Glomerular endothelial cell (primary cell): ENCODE data around the gene EFEMP2. TPM values are rescaled to one million over a fixed set of nuclear protein-coding genes. Genes with fewer than 3 reads are reported as not detected.

Experiments
- DNase-seq: peaks from one replicate; pipeline ENCODE4 v3.0.0-alpha.2; 2011; ENCODE audit warnings: low read depth, low spot score; ENCODE audit errors: extremely low read depth
- total RNA-seq: library from RNA; depleted of rRNA; stranded (reverse); fragments of >200 nt; gene quantifications from 2 replicates; pipeline ENCODE4 v1.2.3, GENCODE V29; 2015

Gene EFEMP2
- total RNA-seq, 1 donor from 2014 or later: 81.9 TPM

DNA sequence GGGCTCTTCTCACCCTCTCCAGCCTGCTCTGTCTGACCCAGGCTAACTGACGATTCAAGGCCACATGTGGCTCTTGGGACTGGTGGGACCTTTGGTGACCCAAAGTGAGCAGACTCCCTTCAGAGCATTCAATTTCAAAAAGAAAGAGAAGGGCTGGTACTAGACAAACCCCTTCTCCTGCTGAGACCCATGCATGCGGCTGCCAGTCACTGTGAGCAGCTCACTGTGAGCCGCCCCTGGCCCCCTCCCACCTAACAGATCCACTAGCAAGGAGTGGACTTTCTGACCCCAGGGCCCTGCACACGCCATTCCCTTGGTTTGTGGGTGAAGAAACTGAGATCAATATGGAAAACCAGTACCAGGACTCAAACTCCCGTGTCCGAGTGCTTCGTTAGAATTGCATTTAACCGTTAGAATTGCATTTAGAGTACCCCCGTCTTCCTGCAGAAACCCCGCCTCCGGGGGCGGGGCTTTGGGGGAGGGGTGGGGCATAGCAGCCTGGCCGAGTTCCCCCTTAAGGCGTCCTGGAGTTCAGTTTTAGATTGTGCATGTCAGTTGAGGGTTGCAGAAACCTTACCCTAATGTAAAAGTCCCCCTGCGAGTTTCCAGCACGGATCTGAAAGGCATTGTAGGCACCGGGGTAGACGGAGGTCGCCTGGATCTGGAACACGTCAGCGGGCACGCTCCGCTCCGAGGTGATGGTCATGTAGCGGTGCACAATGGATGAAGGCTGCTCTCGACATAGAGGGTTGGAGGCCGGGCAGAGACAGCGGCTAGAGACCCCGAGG lies 5.1 kb downstream of the EFEMP2 start:
- DNase-seq: no peak

- no peak for DNase-seq
Measured at GRCh38 chr11:65866509-65867283, 5.9 kb downstream of the EFEMP2 start.

DNA sequence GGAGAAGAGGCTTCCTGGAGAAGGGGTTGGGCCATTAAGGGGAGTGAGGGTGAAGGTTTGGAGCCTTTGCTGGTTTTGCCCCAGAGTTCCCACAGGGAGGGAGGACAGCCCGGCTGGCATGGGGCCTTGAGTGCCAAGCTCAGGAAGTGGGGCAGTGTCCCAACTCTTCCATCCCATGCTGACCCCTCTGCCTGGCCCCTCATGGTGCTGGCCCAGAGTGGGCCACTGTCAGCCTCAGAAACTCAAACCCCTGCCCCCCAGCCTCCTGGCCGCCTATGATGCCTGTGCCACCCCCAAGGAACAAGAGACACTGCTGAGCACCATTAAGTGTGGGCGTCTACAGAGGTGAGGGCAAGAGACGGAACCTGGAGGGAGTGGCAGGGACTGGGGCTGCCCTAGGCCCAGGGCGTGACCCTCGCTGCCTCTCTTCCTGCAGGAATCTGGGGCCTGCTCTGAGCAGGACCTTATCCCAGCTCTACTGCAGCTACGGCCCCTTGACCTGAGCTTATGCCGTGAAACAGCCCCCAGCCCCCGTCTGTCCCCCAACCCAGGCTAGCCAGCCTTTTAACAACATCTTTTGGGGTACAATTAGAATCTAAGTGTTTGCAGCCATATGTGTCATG lies 6.9 kb downstream of the EFEMP2 start:
- DNase-seq: no peak

DNA sequence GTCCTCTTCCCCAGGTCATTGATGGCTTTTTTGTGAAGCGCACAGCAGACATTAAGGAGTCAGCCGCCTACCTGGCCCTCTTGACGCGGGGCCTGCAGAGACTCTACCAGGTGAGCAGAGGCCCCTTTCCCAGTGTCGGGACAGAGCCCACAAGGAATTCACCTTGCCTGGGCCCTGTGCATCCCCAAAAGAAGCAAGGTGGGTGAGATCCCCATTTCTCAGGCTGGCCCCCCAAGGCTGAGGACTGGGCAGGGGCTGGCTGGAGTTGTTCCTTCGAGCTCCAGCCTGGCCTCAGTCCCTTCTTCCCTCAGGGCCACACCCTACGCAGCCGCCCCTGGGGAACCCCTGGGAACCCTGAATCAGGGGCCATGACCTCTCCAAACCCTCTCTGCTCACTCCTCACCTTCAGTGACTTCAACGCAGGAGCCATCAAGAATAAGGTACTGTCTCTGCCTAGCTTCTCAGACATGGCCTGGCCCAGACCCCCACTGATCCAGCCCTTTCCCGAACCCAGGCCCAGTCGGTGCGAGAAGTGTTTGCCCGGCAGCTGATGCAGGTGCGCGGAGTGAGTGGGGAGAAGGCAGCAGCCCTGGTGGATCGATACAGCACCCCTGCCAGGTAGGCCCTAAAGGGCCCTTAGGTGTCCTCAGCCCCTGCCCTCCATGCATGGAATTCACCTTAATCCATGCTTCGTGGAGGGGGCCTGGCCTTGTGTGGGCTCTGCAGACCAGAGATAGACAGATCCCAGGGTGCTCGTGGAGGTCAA lies 7.7 kb downstream of the EFEMP2 start:
- DNase-seq: no peak

DNA sequence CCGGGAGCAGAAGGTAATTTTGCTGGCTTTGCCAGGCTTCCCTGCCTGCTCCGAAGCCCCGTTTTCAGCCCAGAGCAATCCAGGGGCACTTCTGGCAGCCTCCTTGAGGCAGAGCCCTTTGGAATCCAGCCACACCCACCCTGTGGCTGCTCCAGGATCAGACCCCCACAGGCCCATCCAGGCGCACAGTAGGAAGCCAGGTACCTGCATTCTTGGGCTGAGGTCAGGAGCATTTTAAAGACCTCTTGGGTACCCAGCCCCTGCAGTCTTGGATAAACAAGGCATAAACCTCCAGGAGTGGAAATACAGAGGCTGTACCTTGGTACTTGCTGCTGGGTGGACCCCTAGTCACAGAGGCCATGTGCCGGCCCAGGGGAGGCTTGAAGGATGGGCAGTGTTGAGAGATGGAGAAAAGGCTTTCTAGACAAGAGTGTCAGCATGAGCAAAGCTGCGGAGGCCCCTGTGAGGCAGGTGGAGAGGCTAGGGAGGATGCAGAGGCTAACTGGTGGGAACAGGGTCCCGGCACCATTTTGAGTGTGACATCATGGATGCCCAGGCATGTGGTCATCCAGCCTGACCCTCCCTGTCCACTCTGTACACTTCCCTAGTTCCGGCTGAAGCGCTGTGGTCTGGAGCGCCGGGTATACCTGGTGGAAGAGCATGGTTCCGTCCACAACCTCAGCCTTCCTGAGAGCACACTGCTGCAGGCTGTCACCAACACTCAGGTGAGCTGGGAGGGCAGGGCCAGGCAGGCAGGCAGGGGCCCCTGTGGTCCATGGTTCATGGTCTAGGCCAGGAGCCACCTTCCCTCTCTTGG lies 8.5 kb downstream of the EFEMP2 start:
- DNase-seq: no peak

DNA sequence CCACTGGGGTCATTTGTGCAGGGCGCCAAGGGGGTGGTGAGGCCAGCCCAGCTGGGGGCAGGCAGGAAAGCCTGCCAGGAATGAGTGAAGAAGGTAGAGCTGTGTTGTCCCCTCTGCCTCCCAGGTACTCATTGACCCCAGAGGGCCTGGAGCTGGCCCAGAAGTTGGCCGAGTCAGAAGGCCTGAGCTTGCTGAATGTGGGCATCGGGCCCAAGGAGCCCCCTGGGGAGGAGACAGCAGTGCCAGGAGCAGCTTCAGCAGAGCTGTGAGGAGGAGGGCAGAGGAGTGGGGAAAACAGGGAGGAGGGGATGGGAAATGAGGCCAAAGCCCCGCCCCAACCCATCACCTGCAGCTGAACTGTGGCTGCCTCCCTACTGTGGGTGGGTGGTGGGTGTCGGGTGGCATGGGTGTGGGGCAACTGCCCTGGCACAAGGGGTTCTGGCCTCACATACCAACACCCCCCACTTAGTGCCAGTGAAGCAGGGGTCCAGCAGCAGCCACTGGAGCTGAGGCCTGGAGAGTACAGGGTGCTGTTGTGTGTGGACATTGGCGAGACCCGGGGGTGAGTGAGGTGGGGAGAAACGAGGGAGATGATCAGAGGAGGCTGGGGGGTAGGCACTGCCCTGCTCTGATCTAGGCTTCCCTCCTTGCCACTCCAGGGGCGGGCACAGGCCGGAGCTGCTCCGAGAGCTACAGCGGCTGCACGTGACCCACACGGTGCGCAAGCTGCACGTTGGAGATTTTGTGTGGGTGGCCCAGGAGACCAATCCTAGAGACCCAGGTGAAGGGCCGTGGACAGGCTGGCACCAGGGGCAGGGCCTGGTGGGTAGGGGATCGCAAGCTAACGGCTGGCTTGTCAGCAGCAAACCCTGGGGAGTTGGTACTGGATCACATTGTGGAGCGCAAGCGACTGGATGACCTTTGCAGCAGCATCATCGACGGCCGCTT lies 9.4 kb downstream of the EFEMP2 start:
- no peak for DNase-seq

- no peak for DNase-seq
Measured at GRCh38 chr11:65862191-65862735, 10.3 kb downstream of the EFEMP2 start.

DNA sequence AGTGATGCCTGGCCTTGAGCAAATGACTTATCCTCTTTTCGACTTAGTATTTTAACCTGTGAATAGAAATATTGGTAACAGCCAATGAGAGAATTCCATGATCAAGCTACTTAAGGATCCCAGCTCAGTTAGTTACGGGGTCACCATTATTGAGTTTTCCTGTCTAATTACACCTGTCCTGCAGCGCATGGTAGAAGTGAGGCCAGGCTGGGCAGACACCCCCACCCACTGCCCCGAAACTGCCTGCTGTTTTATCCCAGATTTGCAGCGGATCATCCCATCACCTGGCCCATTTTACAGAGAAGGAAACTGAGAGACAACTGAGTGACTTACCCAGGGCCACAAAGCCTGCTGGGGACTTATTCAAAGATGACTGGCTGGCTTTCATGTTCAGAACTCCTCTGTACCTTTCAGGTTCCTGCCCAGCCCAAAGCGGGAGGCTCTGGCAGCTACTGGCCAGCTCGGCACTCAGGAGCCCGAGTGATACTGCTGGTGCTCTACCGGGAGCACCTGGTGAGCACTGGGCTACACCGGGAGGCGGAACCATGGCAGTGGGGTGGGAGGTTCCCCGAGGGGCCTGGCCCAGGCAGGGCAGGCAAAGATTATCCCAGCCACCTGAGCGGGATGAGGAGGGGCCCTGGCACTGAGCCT lies 10.9 kb downstream of the EFEMP2 start:
- DNase-seq: no peak

GRCh38 chr11:65861165-65861505 lies 11.5 kb downstream of the EFEMP2 start:
- no peak for DNase-seq

GRCh38 chr11:65860278-65861164 lies 12.1 kb downstream of the EFEMP2 start, which contains the start of gene MUS81:
TSS of gene MUS81 (plus strand) at chr11:65860433. CDS start at chr11:65860754, 321 bp downstream.
- DNase-seq: no peak

- peak; percentile 16 for DNase-seq
Measured at GRCh38 chr11:65859812-65860277, 12.8 kb downstream of the EFEMP2 start.

DNA sequence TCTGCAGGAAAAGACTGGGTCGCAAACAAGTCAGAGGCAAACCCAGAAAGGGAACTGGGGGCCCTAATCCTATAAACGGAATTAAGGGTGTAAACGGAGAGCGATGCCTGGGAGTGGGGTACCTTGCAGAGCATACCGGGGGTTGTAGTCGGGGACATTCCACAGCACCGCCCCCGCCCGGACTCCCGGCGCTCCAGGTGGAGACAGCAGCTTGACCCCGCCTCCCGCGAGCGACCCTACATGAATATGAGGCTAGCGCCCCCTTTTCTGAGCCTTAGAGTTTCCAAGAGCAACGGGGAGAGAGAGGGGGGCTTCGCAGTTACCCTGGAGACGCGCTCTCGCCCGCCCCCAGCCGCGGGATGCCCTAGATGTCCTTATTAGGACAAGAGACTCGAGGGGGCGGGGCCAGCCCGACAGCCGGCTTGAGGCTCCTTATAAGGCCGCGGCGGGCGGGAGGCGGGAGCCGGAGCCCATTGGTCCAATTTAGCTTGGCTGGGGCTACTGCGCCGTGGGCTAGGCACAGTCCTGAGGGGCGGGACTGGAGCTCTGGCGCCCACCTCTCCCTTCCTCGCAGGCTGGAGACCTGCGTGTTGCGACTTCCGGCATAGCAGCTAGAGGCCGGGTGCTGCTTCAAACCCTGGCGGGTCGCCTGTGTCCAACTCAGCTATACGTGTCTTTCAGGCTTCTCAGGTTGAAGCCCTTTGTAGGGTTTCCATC lies 13.3 kb downstream of the EFEMP2 start:
- peak; percentile 41 for DNase-seq

DNA sequence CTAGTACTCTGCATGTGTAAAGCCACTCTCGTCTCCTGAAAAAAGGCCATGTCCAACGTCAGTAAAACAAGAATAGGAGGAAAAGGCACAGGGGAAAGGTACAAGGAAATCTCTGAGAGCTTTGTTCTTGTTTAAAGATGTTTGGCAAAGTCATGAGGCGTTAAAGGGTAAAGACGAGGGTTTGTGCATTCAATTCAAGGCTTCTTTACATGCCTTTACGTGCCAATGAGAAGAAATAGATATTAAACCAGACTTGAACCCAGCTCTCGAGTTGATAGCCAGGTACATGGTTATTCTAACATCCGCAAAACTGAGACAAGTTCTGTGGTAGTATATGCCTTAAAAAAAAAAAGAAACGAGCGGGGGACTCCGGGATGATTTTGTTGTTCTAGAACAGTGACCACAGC lies 13.9 kb downstream of the EFEMP2 start:
- no peak for DNase-seq

DNA sequence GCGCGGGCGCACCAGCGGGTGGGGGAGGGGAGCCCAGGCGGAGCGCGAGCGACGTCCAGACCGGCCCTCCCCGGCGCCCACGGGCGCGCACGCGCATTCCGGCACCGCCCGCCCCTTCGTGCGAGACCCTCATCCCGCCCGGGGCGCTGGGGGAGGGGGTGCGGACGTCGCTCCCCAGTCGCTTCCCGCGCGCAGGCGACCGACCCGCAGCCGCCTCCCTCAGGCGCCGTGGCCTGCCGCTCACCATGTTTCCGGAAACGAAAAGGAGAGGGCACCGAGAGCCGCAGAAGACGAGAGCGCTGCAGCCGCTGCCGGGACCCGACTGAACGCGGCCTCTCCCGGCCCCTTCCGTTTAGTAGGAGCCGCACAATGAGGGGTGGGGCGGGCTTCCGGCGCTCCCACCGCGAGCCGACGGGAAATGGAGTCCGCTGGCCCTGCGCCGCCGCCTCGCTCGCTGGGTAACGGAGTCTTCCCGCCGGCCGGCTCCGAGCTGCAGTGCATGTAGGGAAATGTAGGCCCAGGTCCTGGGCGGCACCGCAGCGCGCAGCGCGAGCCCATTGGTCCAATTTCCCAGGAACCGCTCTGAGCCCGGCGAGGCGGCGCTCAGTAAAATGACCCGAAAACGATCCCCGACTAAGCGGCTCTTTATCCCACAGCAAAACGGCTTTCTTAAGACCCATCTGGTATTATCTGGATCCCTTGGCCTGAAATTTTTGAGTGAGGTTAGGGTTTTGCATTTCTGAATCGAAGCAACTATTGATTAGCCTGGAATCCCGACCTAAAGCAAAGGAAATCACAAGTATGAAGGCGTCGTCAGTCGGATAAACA lies 14.5 kb downstream of the EFEMP2 start, which contains the start of gene CFL1:
Gene CFL1, minus strand, starts transcription at position 328 of the 828 bp plus-strand sequence. Its CDS starts 81 bp downstream, at position 247.
- no peak for DNase-seq

DNA sequence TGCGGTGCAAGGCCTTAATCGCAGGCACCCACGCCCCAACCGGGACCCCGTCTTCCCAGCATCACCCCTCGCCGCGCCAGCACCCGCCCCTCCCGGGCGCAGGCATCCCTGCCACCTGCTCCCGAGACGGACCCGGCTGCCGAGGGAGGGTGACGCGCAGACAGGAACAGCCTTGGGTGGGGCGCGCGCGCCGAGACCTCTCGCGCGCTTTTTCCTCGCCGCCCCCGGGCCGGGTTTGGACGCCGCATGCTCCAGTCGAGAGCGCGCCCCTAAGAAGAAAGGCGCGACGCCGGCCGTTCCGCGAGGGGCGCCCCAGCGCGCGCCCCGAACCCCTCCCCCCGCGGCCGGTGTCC lies 15.1 kb downstream of the EFEMP2 start:
- DNase-seq: no peak
